ENCODE measurements around the gene CHST15. TPM values are rescaled to one million over a fixed set of nuclear protein-coding genes. Genes with fewer than 3 reads are reported as not detected.

The CHST15 gene
- total RNA-seq, 1 donor from 2014 or later = 4.5 TPM

GRCh38 chr10:123966896-123967231 is 126.5 kb downstream of the CHST15 start:
- Histone ChIP-seq H3K27me3 (ENCODE audit: low read depth) (peaks cover 100% of the 10 kb centered on the region), H3K4me1 (no peaks in the 10 kb centered on the region), H3K36me3 (no peaks in the 10 kb centered on the region), H3K9me3 (replicated peaks) (no peaks in the 10 kb centered on the region), H3K4me3 (no peak overlapping the region), H3K27ac (replicated peaks) (no peak overlapping the region)
- intact Hi-C loops (cut with micrococcal nuclease) = loop anchor here (2.0 kb wide), 1 partner anchor 384 kb away; no protein-coding TSS in a partner anchor
- TF ChIP-seq, protein P1, sequence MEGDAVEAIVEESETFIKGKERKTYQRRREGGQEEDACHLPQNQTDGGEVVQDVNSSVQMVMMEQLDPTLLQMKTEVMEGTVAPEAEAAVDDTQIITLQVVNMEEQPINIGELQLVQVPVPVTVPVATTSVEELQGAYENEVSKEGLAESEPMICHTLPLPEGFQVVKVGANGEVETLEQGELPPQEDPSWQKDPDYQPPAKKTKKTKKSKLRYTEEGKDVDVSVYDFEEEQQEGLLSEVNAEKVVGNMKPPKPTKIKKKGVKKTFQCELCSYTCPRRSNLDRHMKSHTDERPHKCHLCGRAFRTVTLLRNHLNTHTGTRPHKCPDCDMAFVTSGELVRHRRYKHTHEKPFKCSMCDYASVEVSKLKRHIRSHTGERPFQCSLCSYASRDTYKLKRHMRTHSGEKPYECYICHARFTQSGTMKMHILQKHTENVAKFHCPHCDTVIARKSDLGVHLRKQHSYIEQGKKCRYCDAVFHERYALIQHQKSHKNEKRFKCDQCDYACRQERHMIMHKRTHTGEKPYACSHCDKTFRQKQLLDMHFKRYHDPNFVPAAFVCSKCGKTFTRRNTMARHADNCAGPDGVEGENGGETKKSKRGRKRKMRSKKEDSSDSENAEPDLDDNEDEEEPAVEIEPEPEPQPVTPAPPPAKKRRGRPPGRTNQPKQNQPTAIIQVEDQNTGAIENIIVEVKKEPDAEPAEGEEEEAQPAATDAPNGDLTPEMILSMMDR (IDR thresholded peaks at IDR 0.05; ENCODE audit: borderline replicate concordance) = no peak
- no peak for DNase-seq

- peaks cover 100% of the 10 kb centered on the region for H3K27me3 ChIP-seq (ENCODE audit: low read depth)
- TF ChIP-seq, protein P1 (IDR thresholded peaks at IDR 0.05; ENCODE audit: borderline replicate concordance) = no peak
- intact Hi-C loops (cut with micrococcal nuclease) = loop anchor here (2.0 kb wide), 1 partner anchor 383 kb away; no protein-coding TSS in a partner anchor
- no peak for DNase-seq
- no peaks in the 10 kb centered on the region for H3K4me1 ChIP-seq
- no peaks in the 10 kb centered on the region for H3K9me3 ChIP-seq (replicated peaks)
- H3K27ac ChIP-seq (replicated peaks) = no peak overlapping the region
- no peak overlapping the region for H3K4me3 ChIP-seq
- no peaks in the 10 kb centered on the region for H3K36me3 ChIP-seq
Observed at GRCh38 chr10:123965973-123966895, 127.2 kb downstream of the CHST15 start.

DNA sequence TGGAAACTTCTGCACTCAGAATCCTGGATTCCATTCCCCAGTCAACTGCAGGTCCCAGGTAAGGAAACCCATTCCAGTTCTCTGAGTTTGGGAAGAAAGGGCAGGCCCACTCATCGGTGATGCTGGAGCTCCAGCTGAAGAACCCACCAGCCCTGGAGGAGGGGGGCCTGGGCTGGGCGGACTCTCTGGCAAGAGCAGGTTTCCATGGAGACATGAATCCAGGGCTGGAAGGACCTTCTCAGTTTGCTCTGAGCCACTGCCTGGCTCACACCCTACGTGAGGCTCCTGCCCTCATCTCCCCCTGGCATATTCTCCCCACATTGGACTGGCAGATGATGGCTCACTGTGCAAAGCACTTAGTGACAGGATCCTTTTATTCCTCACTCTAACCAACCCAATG is 128.4 kb downstream of the CHST15 start:
- Histone ChIP-seq H3K4me3 (no peak overlapping the region), H3K9me3 (replicated peaks) (no peaks in the 10 kb centered on the region), H3K27ac (replicated peaks) (no peak overlapping the region), H3K4me1 (no peaks in the 10 kb centered on the region), H3K36me3 (no peaks in the 10 kb centered on the region), H3K27me3 (ENCODE audit: low read depth) (peaks cover 100% of the 10 kb centered on the region)
- no peak for DNase-seq
- TF ChIP-seq, protein P1 (IDR thresholded peaks at IDR 0.05; ENCODE audit: borderline replicate concordance) = no peak
- intact Hi-C loops (cut with micrococcal nuclease) = no loop called here

- DNase-seq = no peak
- no peaks in the 10 kb centered on the region for H3K4me1 ChIP-seq
- no peak overlapping the region for H3K27ac ChIP-seq (replicated peaks)
- H3K36me3 ChIP-seq = no peaks in the 10 kb centered on the region
- no peak overlapping the region for H3K4me3 ChIP-seq
- intact Hi-C loops (cut with micrococcal nuclease) = no loop called here
- H3K27me3 ChIP-seq (ENCODE audit: low read depth) = peaks cover 81% of the 10 kb centered on the region
- TF ChIP-seq, protein P1 (IDR thresholded peaks at IDR 0.05; ENCODE audit: borderline replicate concordance) = no peak
- peaks cover under 1% of the 10 kb centered on the region for H3K9me3 ChIP-seq (replicated peaks)
Observed at GRCh38 chr10:123962756-123963530, 130.5 kb downstream of the CHST15 start.

DNA sequence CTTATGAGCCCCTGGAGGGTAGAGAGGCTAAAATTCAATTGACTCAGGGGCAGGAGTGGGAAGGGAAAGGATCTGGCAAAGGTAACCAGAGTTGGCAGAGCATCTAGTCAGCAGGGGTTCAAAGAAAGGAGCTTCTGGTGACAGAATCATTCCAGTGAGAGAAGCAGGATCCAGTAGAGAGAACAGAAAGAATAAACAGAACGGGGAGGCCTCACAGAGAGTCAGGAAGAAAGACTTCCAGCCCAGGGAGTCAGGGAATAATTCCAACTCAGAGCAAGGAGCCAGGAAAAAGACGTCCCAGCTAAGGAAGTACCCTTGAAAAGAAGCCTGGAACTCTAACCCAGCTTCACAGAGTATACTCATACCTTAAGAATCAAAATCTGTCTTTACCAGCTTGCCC is 135.2 kb downstream of the CHST15 start:
- peaks cover 8% of the 10 kb centered on the region for H3K9me3 ChIP-seq (replicated peaks)
- H3K36me3 ChIP-seq = no peaks in the 10 kb centered on the region
- peaks cover 56% of the 10 kb centered on the region for H3K27me3 ChIP-seq (ENCODE audit: low read depth)
- H3K4me1 ChIP-seq = no peaks in the 10 kb centered on the region
- no peak for DNase-seq
- intact Hi-C loops (cut with micrococcal nuclease) = no loop called here
- H3K4me3 ChIP-seq = no peak overlapping the region
- TF ChIP-seq, protein P1 (IDR thresholded peaks at IDR 0.05; ENCODE audit: borderline replicate concordance) = no peak
- no peak overlapping the region for H3K27ac ChIP-seq (replicated peaks)

Other genes starting within 250 kb of the CHST15 start
- gene CPXM2, start 201.8 kb downstream of the CHST15 start, total RNA-seq = 4.5 TPM